Activated naive CD4-positive, alpha-beta T cell treated with anti-CD3 and anti-CD28 coated beads, Interleukin-2, amount 50 U/mL, for 72 hours (primary cell): ENCODE results near the gene LMBR1. TPM values are rescaled to one million over a fixed set of nuclear protein-coding genes. Genes with fewer than 3 reads are reported as not detected.

Experiments
- ATAC-seq, 2 donors: fragments of 150-1000 bp; cut with Tn5 transposase; 2 replicates each; pipeline ENCODE4 v1.10.0; 2021; ENCODE audit warnings: mild to moderate bottlenecking in 2 of 2, moderate library complexity in 2 of 2
- DNase-seq, 2 donors: peaks; one replicate each; pipeline ENCODE4 v3.0.0; 2021 to 2022; ENCODE audit warnings: low spot score in 2 of 2
- H3K27ac Mint-ChIP-seq, 2 donors: one replicate each; pipeline ENCODE4 v1.8.0; 2022; ENCODE audit warnings: mild to moderate bottlenecking in 2 of 2, mixed read lengths in 2 of 2
- H3K36me3 Mint-ChIP-seq, 2 donors: one replicate each; pipeline ENCODE4 v1.8.0; 2022; ENCODE audit warnings: mixed read lengths in 2 of 2
- H3K9me3 Mint-ChIP-seq, 2 donors: one replicate each; pipeline ENCODE4 v1.8.0; 2022; ENCODE audit warnings: mixed read lengths in 2 of 2
- total RNA-seq, 2 donors: library from RNA; stranded (reverse); gene quantifications; one replicate each; pipeline ENCODE4 v1.2.3, GENCODE V29; 2022

The LMBR1 gene
- total RNA-seq, 2 donors from 2014 or later = 28.3 to 52.4 TPM

DNA sequence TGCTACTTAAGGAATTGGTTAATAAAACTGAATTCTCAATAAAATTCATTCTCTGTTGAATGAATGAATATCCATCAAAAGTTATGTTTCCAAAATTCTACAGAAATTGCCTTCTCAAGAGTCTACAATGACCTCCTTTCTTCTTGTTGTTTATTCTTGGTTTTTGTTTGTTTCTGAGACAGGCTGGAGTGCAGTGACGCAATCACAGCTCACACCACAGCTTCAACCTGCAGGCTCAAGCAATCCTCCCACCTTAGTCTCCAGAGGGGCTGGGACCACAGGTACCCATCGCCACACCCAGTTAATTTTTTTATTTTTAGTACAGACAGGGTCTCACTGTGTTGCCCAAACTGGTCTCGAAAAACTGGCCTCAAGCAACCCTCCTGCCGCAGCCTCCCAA lies 97.6 kb downstream of the LMBR1 start:
- H3K9me3 Mint-ChIP-seq = no peaks in the 10 kb centered on the region
- ATAC-seq (no peak), DNase-seq (no peak)
- peak overlapping the region in 1 of 2 donors; percentile 61 for H3K27ac Mint-ChIP-seq
- H3K36me3 Mint-ChIP-seq = peaks cover 5 to 10% of the 10 kb centered on the region in 2 donors

DNA sequence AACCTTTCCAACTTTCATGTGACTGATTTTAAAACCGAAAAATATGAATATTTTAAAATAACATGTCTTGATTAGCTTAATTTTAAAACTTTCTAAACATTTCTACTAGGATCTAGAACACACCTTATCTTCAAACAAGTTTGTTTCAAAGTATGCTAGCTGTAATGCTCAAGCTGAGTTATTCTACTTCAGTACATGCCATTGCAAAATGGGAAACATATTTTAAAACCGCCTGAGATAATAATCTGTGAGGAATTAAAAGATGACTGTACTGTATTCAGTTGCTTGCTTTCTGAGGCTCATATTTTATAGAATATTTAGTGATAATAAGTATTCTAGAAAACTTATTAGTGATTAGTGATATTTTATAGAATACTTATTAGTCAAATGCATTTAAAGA lies 99.6 kb downstream of the LMBR1 start:
- Mint-ChIP-seq H3K27ac (no peak overlapping the region), H3K9me3 (no peaks in the 10 kb centered on the region), H3K36me3 (peaks cover 0 to 10% of the 10 kb centered on the region in 2 donors)
- ATAC-seq (no peak), DNase-seq (no peak)

DNA sequence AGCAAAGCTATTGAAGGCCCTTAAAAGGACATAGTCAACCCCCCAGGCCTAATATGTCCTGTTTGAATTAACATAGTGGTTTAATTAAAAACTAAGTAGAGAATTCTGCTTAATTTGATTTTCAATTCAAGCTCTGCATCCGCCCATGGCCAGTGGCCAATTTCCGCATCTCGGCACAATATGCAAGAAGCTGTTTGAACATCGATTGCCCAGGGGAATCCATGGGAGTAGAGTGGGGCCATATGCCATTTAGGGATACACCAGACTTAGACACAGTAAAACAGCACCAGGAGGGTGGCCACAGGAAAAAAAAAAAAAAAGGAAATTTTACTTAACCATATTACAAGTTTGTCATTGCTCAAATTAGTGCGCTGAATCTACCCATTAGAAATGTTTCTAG lies 100.4 kb downstream of the LMBR1 start:
- Mint-ChIP-seq H3K9me3 (no peaks in the 10 kb centered on the region), H3K36me3 (peaks cover 0 to 10% of the 10 kb centered on the region in 2 donors), H3K27ac (no peak overlapping the region)
- DNase-seq = no peak
- no peak for ATAC-seq

DNA sequence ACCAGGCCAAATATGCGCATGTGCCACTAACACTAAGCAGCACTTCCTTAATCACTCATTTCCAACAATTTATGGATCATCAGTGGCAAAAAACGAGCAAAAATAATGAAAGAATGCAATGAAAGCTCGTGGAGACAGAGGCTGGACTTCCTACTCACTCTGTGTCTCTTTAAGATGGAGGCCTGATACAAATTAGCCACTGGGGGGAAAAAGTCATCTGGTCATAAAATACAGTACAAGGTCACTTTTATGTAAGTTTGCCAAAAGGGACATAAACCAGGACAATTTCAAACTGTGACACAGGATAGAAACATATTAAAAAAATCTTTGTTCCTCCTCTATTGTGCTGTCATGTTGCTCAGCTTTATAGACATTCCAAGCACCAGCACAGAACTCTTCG lies 101.7 kb downstream of the LMBR1 start:
- Mint-ChIP-seq H3K9me3 (no peaks in the 10 kb centered on the region), H3K27ac (no peak overlapping the region), H3K36me3 (peaks cover 0 to 10% of the 10 kb centered on the region in 2 donors)
- ATAC-seq (no peak), DNase-seq (no peak)

DNA sequence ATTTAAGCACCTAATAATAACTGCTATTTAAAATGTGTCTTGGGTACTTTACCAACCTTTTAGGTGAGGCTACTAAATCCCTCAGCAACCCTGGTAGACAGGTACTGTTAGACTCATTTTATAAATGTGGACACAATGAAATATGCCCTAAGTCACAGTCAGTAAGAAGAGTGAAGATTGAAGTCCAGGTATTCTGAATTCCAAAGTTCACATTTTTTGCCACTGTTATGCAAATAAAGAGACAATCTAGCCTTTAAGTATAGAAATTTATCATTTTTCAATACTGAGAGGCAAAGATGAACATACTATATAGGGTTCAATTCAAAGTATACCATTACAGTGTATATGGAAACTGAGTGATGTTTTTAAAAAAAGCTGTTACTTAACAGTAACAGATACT lies 102.7 kb downstream of the LMBR1 start:
- Mint-ChIP-seq H3K9me3 (no peaks in the 10 kb centered on the region), H3K36me3 (peaks cover 0 to 6% of the 10 kb centered on the region in 2 donors), H3K27ac (no peak overlapping the region)
- DNase-seq (no peak), ATAC-seq (no peak)

DNA sequence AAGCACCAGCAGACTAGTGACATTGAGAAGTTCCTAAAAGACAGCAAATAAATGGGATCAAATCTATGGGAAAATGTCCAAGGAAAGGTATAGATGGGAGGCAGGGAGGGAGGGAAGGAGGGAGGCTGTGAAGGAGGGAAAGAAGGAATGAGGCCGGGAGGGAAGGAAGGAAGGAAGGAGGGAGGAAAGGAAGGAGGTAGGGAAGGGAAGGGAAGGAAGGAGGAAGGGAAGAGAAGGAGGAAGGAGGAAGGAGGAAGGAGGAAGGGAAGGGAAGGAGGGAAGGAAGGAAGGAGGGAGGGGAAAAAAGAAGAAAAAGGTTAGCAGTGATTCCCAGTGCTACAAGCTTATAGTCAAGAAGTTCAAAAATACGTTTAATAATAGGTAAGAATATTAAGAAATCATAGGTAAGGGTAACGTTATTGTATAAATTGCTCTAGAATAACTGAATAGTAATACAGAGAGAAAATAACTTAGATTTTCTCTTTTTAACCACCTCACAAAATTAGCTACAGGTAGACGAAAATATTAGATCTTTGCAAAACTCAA lies 106.9 kb downstream of the LMBR1 start:
- peaks cover 7 to 29% of the 10 kb centered on the region in 2 donors for H3K36me3 Mint-ChIP-seq
- H3K27ac Mint-ChIP-seq = no peak overlapping the region
- DNase-seq (no peak), ATAC-seq (no peak)
- no peaks in the 10 kb centered on the region for H3K9me3 Mint-ChIP-seq

DNA sequence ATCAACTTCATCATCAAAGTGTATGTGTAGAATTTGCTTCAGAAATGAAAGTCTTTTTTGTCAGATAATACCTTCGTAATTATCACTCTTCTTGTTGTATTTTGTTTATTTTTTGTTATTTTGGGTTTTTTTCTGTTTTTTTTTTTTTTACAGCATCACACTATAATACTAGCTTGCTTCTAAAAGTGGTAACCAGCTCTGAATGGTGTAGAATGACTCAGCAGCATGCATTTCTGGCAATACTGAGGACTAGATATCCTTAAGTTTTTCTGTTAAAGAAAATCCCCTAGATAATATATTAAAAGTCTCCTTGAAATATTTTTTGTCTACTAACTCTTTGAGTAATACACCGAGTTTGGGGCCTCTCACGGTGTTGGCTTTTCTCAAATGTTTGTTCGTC lies 109.1 kb downstream of the LMBR1 start:
- Mint-ChIP-seq H3K36me3 (peaks cover 7 to 29% of the 10 kb centered on the region in 2 donors), H3K9me3 (no peaks in the 10 kb centered on the region), H3K27ac (peak overlapping the region in 1 of 2 donors; percentile 42)
- ATAC-seq (no peak), DNase-seq (no peak)

DNA sequence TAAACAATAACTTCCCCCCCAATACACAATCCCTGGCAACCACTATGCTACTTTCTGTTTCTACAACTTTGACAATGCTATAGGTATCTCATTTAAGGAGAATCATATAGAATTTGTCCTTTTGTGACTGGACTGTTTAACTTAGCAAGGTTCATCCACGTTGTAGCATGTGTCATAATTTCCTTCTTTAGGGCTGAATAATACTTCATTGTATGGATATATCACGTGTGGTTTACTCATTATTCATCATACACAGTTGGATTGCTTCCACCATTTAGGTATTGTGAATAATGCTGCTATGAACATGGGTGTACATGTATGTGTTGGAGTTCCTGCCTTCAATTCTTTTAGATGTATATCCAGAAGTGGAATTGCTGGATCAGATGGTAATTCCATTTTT lies 111.0 kb downstream of the LMBR1 start:
- ATAC-seq (no peak), DNase-seq (no peak)
- Mint-ChIP-seq H3K27ac (peak overlapping the region in 1 of 2 donors; percentile 22), H3K9me3 (peaks cover 3 to 4% of the 10 kb centered on the region in 2 donors), H3K36me3 (peaks cover 7 to 34% of the 10 kb centered on the region in 2 donors)

DNA sequence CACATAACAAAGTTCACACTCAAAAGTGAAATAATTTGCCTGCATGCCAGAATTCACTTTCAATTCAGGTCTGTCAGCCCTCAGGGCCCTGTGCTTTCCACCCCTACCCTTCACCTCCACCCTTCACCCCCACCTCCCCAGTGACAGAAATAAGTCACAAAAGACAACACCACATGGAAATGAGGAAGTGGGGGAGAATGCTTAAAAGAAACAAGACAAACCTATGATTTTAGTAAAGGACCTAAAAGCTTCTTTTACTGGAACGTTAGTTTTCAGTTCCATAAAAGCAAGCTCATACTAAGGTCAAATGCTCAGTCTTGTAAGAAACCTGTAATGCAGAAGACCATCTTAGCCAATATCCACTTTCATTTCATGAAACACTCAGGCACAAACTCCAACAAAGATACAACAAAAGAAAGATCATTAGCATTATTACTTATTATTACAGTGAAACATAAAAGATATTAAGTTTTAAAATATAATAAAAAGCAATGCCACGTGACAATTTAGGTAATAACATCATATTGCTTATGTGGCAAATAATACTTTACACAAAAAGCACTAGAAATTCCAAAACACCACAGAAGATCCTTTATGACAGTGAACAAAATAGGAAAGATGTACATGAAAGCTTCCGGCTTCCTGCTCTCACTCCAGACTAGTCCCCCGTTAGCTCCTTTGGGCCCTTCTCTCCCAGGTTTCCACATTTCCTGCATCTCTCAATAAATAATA lies 112.1 kb downstream of the LMBR1 start:
- peaks cover 7 to 44% of the 10 kb centered on the region in 2 donors for H3K36me3 Mint-ChIP-seq
- peak in 1 of 2 donors; percentile 23 for DNase-seq
- ATAC-seq = peak in 1 of 2 donors; percentile 45
- peak overlapping the region in 1 of 2 donors; percentile 28 for H3K27ac Mint-ChIP-seq
- peaks cover 4 to 7% of the 10 kb centered on the region in 2 donors for H3K9me3 Mint-ChIP-seq

DNA sequence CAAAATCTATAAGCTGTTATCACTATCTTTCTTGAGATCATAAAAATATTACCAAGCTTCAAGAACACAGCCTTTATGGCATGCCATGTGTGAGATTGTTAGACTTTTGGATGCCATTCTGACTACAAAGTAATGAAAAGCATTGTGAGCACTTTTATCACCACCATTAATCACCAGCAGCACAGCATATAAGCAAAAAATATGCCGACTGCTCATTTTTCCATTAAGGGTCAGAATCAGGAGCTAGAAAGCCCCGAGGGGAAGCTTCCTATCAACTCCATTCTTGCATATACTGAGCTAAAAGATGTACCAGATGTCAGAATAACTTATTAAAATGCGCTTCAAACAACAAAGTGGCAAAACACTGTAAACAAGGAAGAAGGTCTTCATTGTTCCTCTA lies 114.3 kb downstream of the LMBR1 start:
- ATAC-seq (no peak), DNase-seq (no peak)
- Mint-ChIP-seq H3K36me3 (peaks cover 9 to 39% of the 10 kb centered on the region in 2 donors), H3K9me3 (peaks cover 4 to 7% of the 10 kb centered on the region in 2 donors), H3K27ac (no peak overlapping the region)

DNA sequence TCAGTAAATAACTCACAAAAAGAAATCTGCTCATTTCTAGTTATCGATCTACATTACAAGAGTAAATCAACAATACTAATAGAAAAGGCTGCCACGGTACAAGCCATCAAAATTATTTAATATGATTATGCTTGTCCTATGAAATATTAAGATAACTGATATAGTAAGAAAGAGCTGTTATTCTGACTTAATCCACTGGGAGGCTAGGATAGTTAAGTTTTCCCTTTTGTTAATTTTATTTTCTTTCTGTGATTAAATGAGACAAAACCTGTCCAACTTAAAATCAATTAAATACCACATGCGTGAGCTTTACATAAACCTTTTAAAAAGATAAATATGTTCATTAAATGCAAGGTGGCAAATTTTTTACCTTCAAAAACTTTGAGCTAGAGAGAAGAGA lies 114.8 kb downstream of the LMBR1 start:
- peak overlapping the region; percentile 62 to 85 for H3K27ac Mint-ChIP-seq
- no peak for DNase-seq
- H3K36me3 Mint-ChIP-seq = peaks cover 12 to 36% of the 10 kb centered on the region in 2 donors
- ATAC-seq = no peak
- H3K9me3 Mint-ChIP-seq = peaks cover 4 to 7% of the 10 kb centered on the region in 2 donors

DNA sequence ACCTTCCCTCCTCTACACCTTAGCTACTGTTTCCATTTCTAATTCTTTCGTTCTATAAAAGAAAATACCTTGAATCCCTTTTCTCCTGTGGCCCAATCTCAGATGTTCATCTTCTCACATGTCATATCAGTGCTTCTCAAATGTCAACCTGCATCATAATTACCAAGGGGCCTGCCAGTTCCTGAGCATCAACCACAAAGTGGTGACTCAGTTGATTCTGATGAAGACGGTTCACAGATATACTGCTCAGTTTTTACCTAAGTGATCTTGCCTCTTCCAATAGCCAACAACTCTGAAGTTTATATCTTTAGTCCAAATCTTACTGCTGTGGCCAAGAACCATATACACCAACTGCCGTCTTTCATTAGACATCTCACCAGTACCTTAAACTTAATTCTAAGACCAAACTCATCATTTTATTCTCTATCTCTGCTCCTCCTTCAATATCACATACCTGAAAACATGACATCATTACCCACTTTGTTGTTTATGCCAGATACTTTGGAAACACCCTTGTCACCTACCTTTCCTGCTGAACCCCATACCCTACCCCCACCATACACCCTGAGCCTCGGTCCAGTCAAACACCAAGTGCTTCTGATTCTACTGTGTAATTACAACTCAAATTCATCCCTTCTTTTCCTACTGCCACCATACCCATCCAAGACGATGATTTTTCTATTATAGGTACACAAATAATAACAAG lies 115.5 kb downstream of the LMBR1 start:
- peak; percentile 27 to 58 for DNase-seq
- peaks cover 4 to 7% of the 10 kb centered on the region in 2 donors for H3K9me3 Mint-ChIP-seq
- peak; percentile 94 to 96 for ATAC-seq
- H3K27ac Mint-ChIP-seq = peak overlapping the region; percentile 62 to 85
- peaks cover 6 to 29% of the 10 kb centered on the region in 2 donors for H3K36me3 Mint-ChIP-seq

DNA sequence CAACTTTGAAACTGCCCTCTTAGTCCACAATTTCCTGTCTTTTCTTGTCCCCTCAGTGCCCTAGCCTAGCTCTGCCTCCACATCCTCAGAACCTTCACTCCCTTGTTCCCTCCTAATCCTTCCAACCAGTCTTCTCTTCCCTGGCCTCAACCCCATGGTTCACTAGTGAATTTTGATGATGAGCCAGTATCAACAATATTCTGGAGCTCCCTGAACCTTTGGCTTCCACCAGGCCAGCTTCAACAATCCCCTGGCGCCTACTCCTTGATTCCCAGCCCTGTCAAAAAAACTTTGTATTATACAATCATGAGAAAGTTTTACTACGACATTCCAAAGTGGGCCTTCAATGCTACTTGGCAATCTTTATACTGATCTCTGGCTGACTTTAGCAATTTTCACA lies 116.5 kb downstream of the LMBR1 start:
- H3K27ac Mint-ChIP-seq = peak overlapping the region; percentile 62 to 85
- H3K36me3 Mint-ChIP-seq = peaks cover 5 to 22% of the 10 kb centered on the region in 2 donors
- DNase-seq = no peak
- ATAC-seq = no peak
- peaks cover 4 to 7% of the 10 kb centered on the region in 2 donors for H3K9me3 Mint-ChIP-seq

DNA sequence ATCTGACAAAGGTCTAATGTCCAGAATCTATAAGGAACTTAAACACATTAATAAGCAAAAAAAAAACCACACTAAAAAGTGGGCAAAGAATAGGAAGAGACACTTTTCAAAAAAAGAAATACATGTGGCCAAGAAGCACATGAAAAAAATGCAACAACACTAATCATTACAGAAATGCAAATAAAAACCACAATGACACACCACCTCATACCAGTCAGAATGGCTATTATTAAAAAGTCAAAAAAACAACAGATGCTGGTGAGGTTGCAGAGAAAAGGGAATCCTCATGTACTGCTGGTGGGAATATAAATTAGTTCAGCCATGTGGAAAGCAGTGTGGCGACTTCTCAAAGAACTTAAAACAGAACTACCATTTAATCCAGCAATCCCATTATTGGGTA lies 119.0 kb downstream of the LMBR1 start:
- Mint-ChIP-seq H3K36me3 (peaks cover 12 to 22% of the 10 kb centered on the region in 2 donors), H3K9me3 (peaks cover 4 to 7% of the 10 kb centered on the region in 2 donors), H3K27ac (no peak overlapping the region)
- no peak for DNase-seq
- ATAC-seq = no peak

DNA sequence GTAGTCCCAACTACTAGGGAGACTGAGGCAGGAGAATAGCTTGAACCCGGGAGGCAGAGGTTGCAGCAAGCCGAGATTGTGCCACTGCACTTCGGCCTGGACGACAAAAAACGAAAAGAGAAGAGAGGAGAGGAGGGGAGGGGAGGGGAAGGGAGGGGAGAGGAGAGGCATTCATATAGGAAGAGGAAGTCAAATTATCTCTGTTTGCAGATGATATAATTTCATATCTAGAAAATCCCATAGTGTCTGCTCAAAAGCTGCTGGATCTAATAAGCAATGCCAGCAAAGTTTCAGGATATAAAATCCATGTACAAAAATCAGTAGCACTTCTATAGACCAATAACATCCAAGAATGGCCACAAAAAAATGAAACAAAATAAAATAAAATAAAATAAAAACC lies 120.3 kb downstream of the LMBR1 start:
- H3K9me3 Mint-ChIP-seq = peaks cover 4 to 7% of the 10 kb centered on the region in 2 donors
- peaks cover 12 to 22% of the 10 kb centered on the region in 2 donors for H3K36me3 Mint-ChIP-seq
- no peak overlapping the region for H3K27ac Mint-ChIP-seq
- no peak for ATAC-seq
- no peak for DNase-seq

DNA sequence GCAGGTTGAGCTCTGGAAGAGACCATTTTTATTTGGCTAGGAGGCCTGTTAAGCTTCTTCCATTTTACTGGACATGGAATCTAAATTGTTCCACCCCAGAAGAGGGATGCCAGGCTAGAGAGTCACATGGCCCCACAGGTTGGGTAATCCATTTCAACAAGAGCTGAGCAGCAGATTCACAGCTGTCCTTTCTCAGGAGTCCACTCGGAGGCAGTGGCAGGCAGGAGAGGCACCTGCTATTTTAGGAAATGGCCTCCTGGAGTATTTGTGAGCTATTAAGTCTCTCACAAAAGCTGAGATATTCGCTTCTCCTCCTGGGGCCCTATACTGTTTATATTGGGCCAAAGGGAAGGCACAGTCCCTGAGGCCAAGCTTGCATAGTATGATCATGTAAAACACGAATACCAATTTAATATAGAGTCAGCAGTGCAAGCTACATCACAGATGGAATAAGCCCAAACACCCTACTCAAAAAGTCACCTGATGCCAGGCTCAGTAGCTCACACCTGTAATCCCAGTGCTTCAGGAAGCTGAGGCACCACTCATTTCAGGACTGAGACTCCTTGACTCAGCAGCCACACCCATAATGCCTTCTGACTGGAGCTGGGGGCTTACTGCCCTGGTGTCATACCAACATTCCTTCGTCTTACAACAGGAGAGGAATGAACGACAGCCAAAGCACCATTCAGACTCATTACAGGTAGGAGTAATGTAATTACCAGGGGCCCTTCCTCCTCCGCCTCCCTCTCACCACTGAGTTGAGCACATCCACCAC lies 124.1 kb downstream of the LMBR1 start:
- Mint-ChIP-seq H3K9me3 (no peaks in the 10 kb centered on the region), H3K36me3 (peaks cover 0 to 12% of the 10 kb centered on the region in 2 donors), H3K27ac (no peak overlapping the region)
- peak; percentile 91 to 97 for ATAC-seq
- peak in 1 of 2 donors; percentile 21 for DNase-seq
